ENCODE measurements around the gene MAGOH. TPM values are rescaled to one million over a fixed set of nuclear protein-coding genes. Genes with fewer than 3 reads are reported as not detected.

The MAGOH gene
- total and polyA plus RNA-seq, 2 of the 13 experiments (the other 11 are each of a cell fraction or from before 2014, with no cell fraction given) = 24.1 to 87.0 TPM

- TF ChIP-seq IRF1 (CRISPR knock-in tag; IDR thresholded peaks at IDR 0.05; ENCODE audit: low read depth) = no peak
- no peak for TF ChIP-seq ZBTB1 (CRISPR knock-in tag; IDR thresholded peaks at IDR 0.05; ENCODE audit: borderline replicate concordance)
- no peak for TF ChIP-seq NR2F2 (IDR thresholded peaks at IDR 0.05; ENCODE audit: borderline replicate concordance, low read depth)
- no peak for TF ChIP-seq KLF11 (CRISPR knock-in tag; IDR thresholded peaks at IDR 0.05)
- TF ChIP-seq ZNF292 (CRISPR knock-in tag; IDR thresholded peaks at IDR 0.05; ENCODE audit: borderline replicate concordance, low read depth) = no peak
- no peak for TF ChIP-seq AFF4 (CRISPR knock-in tag; IDR thresholded peaks at IDR 0.05)
These were observed 34.0 kb upstream of the MAGOH start (continued) for GRCh38 chr1:53272349-53272748.

GRCh38 chr1:53271446-53272090, 33.2 kb upstream of the MAGOH start:
- H3K36me3 ChIP-seq (replicated peaks in 1 of 2; ENCODE audit: control insufficient read depth in 1 of 2, insufficient read depth in 2 of 2, low read length in 2 of 2) = peaks cover 5 to 9% of the 10 kb centered on the region in 2 experiments; a peak in 4 of 5 replicates
- no TSS peak for BruUV-seq (replicated peaks)
- no peak overlapping the region for H3K4me3 ChIP-seq (replicated peaks in 1 of 3; ENCODE audit: insufficient read depth in 1 of 3, low read depth in 2 of 3, low read length in 3 of 3)
- WGBS (ENCODE audit: low lambda C conversion rate) = 100% methylated on average over 3 of the region's 5 CpGs
- no peaks in the 10 kb centered on the region for H3K9me3 ChIP-seq (ENCODE audit: low read length)
- ChIA-PET CTCF (ENCODE audit: low intra/inter-chr PET ratio, low total read pairs) (no interaction called here), POLR2A (no interaction called here)
- no peaks in the 10 kb centered on the region for H3K27me3 ChIP-seq (ENCODE audit: control insufficient read depth in 1 of 2, insufficient read depth in 2 of 2, low read length in 2 of 2)
- DNase-seq (ENCODE audit: low spot score) (no peak), FAIRE-seq (no peak), ATAC-seq (no peak)
- no peaks in the 10 kb centered on the region for H3K4me1 ChIP-seq (ENCODE audit: insufficient read depth, low read length)
- no peak overlapping the region for H2AFZ ChIP-seq (ENCODE audit: low read length)
- no peak overlapping the region for H3K4me2 ChIP-seq (ENCODE audit: low read depth, low read length)
- no peak overlapping the region for H3K27ac ChIP-seq (ENCODE audit: extremely low read length, insufficient read depth, low read length)
- no peaks in the 10 kb centered on the region for H3K79me2 ChIP-seq (ENCODE audit: insufficient read depth, low read length)
- no peak overlapping the region for H3K9ac ChIP-seq (ENCODE audit: insufficient read depth, low read depth, low read length)
- no peaks in the 10 kb centered on the region for H4K20me1 ChIP-seq (ENCODE audit: insufficient read depth, low read length)
- intact Hi-C loops (cut with micrococcal nuclease; ENCODE audit: unreplicated experiment) = no loop called here
- in situ Hi-C loops (cut with HindIII; ENCODE audit: extremely low pct_ligation_motif_present, low pct_unique_long_range_greater_than_20kb) = no loop called here
- TF ChIP-seq NFE2L1 (CRISPR knock-in tag; IDR thresholded peaks at IDR 0.05; ENCODE audit: borderline replicate concordance) (no peak), KDM5B (CRISPR knock-in tag; IDR thresholded peaks at IDR 0.05; ENCODE audit: borderline replicate concordance) (no peak), KLF15 (CRISPR knock-in tag; IDR thresholded peaks at IDR 0.05; ENCODE audit: borderline replicate concordance) (no peak), HOXA9 (CRISPR knock-in tag; IDR thresholded peaks at IDR 0.05; ENCODE audit: borderline replicate concordance) (no peak), NCOA2 (CRISPR knock-in tag; IDR thresholded peaks at IDR 0.05) (no peak), ZBTB34 (CRISPR knock-in tag; IDR thresholded peaks at IDR 0.05) (no peak), MYC (CRISPR knock-in tag; IDR thresholded peaks at IDR 0.05; ENCODE audit: borderline replicate concordance) (no peak)
- TF ChIP-seq, protein P1, sequence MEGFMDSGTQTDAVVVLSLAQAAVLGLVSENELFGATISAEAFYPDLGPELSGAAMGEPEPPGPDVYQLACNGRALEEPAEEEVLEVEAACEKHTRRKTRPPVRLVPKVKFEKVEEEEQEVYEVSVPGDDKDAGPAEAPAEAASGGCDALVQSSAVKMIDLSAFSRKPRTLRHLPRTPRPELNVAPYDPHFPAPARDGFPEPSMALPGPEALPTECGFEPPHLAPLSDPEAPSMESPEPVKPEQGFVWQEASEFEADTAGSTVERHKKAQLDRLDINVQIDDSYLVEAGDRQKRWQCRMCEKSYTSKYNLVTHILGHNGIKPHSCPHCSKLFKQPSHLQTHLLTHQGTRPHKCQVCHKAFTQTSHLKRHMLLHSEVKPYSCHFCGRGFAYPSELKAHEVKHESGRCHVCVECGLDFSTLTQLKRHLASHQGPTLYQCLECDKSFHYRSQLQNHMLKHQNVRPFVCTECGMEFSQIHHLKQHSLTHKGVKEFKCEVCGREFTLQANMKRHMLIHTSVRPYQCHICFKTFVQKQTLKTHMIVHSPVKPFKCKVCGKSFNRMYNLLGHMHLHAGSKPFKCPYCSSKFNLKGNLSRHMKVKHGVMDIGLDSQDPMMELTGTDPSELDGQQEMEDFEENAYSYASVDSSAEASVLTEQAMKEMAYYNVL (CRISPR knock-in tag; IDR thresholded peaks at IDR 0.05; ENCODE audit: borderline replicate concordance) = no peak

All from HepG2 (cell line).